Suprapubic skin (tissue), 3 donors: Measurements from ENCODE around the gene UCP3.

ENCODE experiments used
- CTCF ChIP-seq, 2 donors: fragments of 200-600 bp in 1 of 2; fragments of 450-650 bp in 1 of 2; sonication (generic) in 1 of 2; IDR thresholded peaks; one replicate each; pipeline ENCODE4 v1.5.1; 2016 to 2019; ENCODE audit warnings: antibody characterized with exemption in 2 of 2, mild to moderate bottlenecking in 1 of 2, moderate library complexity in 1 of 2
- POLR2AphosphoS5 ChIP-seq, 3 donors: sonication (generic); formaldehyde crosslinking; IDR thresholded peaks; one replicate each; pipeline ENCODE4 v1.6.1; 2017; ENCODE audit warnings: antibody characterized with exemption in 3 of 3

- TF ChIP-seq POLR2AphosphoS5 (IDR thresholded peaks at IDR 0.05) (no peak), CTCF (IDR thresholded peaks at IDR 0.05) (no peak)
Observed at GRCh38 chr11:73961321-73961720, 47.6 kb downstream of the UCP3 start.
